ENCODE data around the gene C22orf39.

C22orf39 gene

GRCh38 chr22:19466848-19467752, 19.6 kb upstream of the C22orf39 start:
- TF ChIP-seq CTCF (IDR thresholded peaks at IDR 0.05; ENCODE audit: control insufficient read depth, extremely low read depth, insufficient read depth), result no peak
- DNase-seq (ENCODE audit: low read depth), result no peak
- no peak overlapping the region for H3K4me3 ChIP-seq (ENCODE audit: low read depth, low read length)

DNA sequence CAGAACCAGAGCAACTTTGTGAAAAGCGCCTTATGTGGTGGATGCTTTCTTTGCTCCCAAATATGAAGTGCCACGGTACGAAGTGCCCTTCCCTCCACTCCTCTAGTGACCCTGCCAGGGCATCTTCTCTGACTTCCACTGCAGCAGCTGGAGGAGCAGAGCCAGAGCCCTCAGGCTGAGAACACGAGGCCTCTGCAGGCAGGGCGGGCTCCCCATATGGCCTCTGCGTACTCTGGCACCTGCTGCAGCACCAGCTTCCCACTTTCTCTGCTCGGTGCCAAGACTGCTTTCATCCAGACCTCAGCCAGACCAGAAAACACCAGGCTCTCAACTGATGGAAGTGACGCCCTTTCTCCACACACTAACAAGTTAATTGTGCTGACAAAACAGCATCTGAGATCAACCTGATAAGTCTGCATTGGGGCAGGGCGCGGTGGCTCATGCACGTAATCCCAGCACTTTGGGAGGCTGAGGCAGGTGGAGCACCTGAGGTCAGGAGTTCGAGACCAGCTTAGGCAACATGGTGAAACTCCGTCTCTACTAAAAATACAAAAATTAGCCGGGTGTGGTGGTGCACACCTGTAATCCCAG, 18.7 kb upstream of the C22orf39 start:
- no peak overlapping the region for H3K4me3 ChIP-seq (ENCODE audit: low read depth, low read length)
- no peak for TF ChIP-seq CTCF (IDR thresholded peaks at IDR 0.05; ENCODE audit: control insufficient read depth, extremely low read depth, insufficient read depth)
- DNase-seq (ENCODE audit: low read depth), result no peak

DNA sequence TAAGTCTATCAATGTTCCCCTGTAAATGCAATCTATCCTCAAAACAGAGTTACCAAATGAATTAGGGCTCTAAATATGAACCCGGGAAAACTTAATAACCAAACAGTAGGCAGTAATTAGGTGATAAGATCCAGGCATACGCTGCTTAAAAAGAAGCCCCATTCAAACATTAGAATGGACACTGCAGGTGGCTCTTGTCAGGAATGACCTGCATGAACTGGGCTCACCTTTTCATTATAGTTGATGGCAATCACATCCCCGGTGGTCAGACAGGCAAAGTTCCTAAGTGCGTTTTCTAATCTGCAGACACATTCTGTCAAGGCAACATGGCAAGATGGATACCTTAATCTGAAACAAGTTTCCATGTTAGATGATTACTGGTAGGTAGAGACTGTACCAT, 17.5 kb upstream of the C22orf39 start:
- TF ChIP-seq CTCF (IDR thresholded peaks at IDR 0.05; ENCODE audit: control insufficient read depth, extremely low read depth, insufficient read depth), result no peak
- DNase-seq (ENCODE audit: low read depth), result no peak
- H3K4me3 ChIP-seq (ENCODE audit: low read depth, low read length), result no peak overlapping the region

- no peak for DNase-seq (ENCODE audit: low read depth)
- TF ChIP-seq CTCF (IDR thresholded peaks at IDR 0.05; ENCODE audit: control insufficient read depth, extremely low read depth, insufficient read depth), result no peak
Observed at GRCh38 chr22:19464546-19464945, 17.0 kb upstream of the C22orf39 start.

DNA sequence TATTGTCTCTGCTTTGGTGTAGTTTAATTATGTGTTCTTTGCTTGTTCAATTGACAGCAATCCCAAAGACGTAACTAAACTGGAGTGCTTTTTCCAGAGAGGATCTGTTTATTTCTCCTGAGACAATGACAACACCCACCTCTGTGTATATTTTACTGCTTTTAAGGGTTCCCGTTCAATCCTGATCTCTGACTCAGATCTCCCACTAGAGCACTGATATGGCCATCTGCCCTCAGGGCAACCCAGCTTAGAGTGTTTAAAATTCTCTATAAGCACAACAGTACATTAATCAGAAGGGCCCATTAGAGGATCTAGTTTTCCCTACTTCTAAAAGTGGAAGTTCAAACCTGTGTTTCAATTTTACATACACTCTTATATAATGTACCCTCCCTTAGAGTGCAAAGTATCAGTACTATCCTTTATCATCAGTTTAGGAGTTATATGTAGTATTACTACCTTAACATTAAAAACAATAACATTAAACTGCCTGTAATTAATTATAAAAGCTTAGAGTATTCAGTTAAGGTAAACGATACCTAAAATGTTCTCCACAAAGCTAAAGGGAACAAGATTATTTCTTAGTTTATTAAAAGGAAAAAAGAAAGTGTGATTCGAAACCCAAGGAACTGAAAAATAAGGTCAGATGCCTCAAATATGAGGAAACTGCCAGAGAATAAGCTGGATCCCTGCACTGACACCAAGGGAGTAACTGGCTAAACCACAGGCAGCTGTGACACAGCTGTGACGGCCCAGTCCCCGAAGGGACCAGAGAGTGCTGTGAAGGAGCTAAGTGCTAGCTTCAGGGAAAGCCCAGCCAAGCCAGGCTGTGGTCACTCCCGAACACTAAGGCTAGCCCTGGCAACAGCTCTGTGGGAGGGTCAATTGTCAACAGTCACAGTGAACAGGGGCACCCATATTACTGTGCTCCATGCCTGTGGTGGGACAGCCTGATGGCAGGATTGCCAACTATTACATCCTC, 16.3 kb upstream of the C22orf39 start:
- TF ChIP-seq CTCF (IDR thresholded peaks at IDR 0.05; ENCODE audit: control insufficient read depth, extremely low read depth, insufficient read depth), result no peak
- H3K4me3 ChIP-seq (ENCODE audit: low read depth, low read length), result no peak overlapping the region
- DNase-seq (ENCODE audit: low read depth), result no peak

More at GRCh38 chr22:19464546-19464945, 17.0 kb upstream of the C22orf39 start:
- H3K4me3 ChIP-seq (ENCODE audit: low read depth, low read length), result no peak overlapping the region

- no peak for TF ChIP-seq CTCF (IDR thresholded peaks at IDR 0.05; ENCODE audit: control insufficient read depth, extremely low read depth, insufficient read depth)
- no peak overlapping the region for H3K4me3 ChIP-seq (ENCODE audit: low read depth, low read length)
- DNase-seq (ENCODE audit: low read depth), result no peak
Observed at GRCh38 chr22:19463008-19463407, 15.5 kb upstream of the C22orf39 start.
